T47D (cell line): ENCODE results near the gene SIM1.

Experiments used
- DNase-seq, 2 experiments: peaks; one replicate each; pipeline versions ENCODE4 v3.0.0 to v3.0.0-alpha.2; 2011 to 2012; ENCODE audit warnings: low read depth in 1 of 2, low spot score in 1 of 2
- JUND ChIP-seq: IDR thresholded peaks from 2 replicates; pipeline ENCODE4 v1.6.1; 2012; ENCODE audit warnings: low read depth
- in situ Hi-C: cut with HindIII; loops from 2 replicates; pipeline ENCODE4 v1.10.0; 2016; ENCODE audit warnings: low sequenced_read_pairs, low pct_unique_long_range_greater_than_20kb

Gene SIM1

DNA sequence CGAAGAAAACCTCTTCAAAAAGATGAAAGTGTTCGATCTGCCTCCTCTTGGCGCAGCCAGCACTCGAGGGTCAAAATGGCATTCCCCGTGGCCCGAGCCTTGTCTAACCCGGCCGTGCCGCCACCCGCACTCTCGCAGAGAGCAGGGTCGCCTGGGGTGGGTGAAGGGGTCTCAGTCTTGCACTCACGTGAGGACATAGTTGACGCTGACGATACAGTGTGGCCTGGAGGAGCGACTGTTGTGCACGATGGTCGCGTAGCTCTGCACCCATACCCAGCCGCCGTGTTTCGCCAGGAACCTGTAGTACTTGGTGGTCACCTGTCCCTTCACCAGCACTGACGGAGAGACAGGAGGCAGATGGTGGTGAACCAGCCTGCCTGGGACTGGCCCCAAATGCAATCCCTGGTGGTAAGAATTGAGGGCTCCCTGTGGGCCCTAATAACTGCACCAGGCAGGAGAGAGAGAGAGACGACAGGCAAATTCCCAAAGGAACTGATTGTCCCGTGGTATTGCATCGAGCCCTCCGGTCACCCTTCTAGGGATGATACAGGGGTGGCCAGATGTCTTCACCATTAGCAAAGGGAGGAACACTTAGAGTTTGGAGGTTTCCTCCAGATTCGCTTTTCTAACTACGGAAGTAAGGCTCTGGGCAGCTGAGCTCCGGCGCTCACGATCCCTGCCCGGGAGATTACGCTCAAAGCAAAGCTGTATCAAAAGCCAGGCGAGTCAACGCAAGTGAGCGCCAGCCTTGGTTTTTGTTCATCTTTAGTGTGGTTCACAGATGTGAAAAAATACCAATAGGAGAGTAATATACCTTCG, 17.4 kb downstream of the SIM1 start:
- no peak for DNase-seq
- in situ Hi-C loops: no loop called here
- TF ChIP-seq JUND: no peak

- in situ Hi-C loops: no loop called here
- no peak for DNase-seq
- no peak for TF ChIP-seq JUND
These were observed 18.3 kb downstream of the SIM1 start for GRCh38 chr6:100446115-100447080.

GRCh38 chr6:100445512-100445911, 19.2 kb downstream of the SIM1 start:
- no peak for DNase-seq
- no peak for TF ChIP-seq JUND
- in situ Hi-C loops: no loop called here

DNA sequence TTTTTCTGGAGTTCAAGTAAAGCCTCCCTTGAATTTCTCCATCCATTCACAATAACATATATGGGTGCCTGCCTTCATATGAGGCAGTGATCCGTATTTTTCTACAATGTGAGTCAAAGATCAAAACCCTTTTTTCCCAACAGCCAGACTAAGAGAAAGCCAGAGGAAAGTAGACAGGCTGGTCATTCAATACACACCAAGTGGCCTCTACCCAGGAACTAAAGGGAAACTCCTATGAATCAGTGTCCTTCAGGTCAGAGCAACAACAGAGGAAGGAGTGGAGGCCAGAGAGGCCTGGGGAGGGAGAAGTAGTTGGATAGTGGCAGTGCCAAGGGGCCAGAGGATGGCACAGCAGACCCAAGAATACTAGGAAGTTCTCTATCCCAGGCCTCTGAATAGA, 23.8 kb downstream of the SIM1 start:
- TF ChIP-seq JUND: no peak

GRCh38 chr6:100435299-100435698, 29.4 kb downstream of the SIM1 start:
- DNase-seq: no peak
- in situ Hi-C loops: no loop called here
- no peak for TF ChIP-seq JUND

More for the DNA sequence above, 23.8 kb downstream of the SIM1 start:
- DNase-seq: no peak
- in situ Hi-C loops: no loop called here

- no peak for TF ChIP-seq JUND
- in situ Hi-C loops: no loop called here
- no peak for DNase-seq
These were observed 30.8 kb downstream of the SIM1 start for GRCh38 chr6:100433726-100434435.

DNA sequence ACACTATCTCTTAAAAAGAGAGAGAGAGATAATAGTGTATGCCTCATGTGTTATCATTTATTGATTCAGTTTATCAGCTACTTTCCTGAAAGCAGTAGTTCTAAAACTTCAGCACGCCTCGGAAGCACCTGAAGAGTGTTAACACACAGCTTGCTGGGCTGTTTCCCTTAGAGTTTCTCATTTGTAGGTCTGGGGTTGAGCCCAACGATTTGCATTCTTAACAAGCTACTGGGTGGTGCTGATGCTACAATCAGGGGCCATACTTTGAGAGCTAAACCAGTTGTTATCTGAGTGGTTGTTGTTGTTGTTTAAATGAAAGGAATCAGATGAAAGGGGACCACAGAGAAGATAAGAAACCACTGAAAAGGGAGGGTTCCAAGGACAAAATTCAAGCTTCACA, 32.6 kb downstream of the SIM1 start:
- in situ Hi-C loops: no loop called here
- no peak for DNase-seq
- no peak for TF ChIP-seq JUND

DNA sequence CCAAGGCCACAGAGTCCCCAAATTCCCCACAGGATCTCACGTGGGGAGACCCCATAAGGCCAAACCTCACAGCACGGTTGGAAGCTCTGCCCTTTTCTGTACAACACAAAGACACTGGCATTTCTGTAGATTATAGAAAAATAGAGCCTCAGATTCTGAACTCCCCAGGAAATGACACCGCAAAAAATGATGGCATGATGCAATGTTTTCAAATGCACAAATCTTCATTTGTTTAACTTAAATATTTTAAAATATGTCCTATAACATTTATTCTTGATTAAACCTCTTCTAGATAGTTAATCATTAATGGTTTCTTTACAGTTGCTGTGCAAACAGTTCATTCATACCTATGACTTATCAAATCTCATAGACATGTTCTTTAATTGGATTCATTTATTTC, 33.8 kb downstream of the SIM1 start:
- no peak for DNase-seq
- no peak for TF ChIP-seq JUND
- in situ Hi-C loops: no loop called here

DNA sequence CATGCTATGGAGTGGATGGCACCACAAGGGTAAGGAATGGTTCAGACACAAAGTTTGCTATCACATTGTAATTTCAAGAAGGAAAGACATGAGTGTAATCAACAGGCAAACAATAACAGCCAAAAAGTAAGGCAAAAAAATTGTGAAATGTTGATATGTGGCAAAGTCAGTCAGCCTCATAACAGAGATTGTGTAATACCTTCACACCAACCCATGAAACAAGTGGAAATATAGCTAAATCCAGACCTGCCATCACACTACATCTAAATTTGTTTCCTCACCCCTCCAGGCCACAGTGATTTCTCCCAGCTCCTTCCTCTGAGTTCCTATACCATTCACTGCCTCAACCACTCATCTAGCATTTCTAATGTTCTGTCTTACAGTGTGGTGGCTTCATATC, 37.3 kb downstream of the SIM1 start:
- no peak for TF ChIP-seq JUND
- in situ Hi-C loops: no loop called here
- DNase-seq: no peak

GRCh38 chr6:100426744-100427338, 37.9 kb downstream of the SIM1 start:
- no peak for TF ChIP-seq JUND
- in situ Hi-C loops: no loop called here
- DNase-seq: no peak

GRCh38 chr6:100426241-100426640, 38.5 kb downstream of the SIM1 start:
- no peak for TF ChIP-seq JUND
- in situ Hi-C loops: no loop called here
- DNase-seq: no peak

GRCh38 chr6:100420711-100421110, 44.0 kb downstream of the SIM1 start:
- no peak for DNase-seq
- in situ Hi-C loops: no loop called here
- TF ChIP-seq JUND: no peak

DNA sequence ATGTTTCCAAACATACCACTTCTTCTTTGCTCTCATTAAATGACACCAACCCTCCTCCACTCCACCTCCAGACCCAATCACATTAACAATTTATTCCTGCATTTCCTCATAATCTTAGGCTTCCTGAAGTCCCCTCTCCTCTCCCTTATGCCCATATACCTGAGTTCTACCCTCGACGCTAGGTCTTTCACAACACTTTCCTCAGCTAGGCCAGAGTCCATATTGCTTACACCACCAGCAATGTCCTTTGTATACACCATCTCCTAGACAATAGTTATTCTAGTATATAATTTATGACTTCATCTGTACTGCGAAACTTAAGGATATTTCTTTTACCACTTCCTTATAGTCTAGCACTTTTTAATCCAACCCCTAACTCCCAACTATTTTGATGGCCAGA, 47.7 kb downstream of the SIM1 start:
- no peak for DNase-seq
- TF ChIP-seq JUND: no peak
- in situ Hi-C loops: no loop called here
